Neural cell (in vitro differentiated cells): ENCODE measurements around the gene MYBBP1A.

Experiments used
- POLR2AphosphoS5 ChIP-seq: IDR thresholded peaks from 2 replicates; pipeline ENCODE4 v1.6.1; 2012
- RAD21 ChIP-seq: fragments of 450-650 bp; conservative IDR thresholded peaks from 2 replicates; pipeline ENCODE4 v1.6.1; 2014; ENCODE audit warnings: antibody characterized with exemption, mild to moderate bottlenecking, moderate library complexity
- TAF1 ChIP-seq: IDR thresholded peaks from 2 replicates; pipeline ENCODE4 v1.6.1; 2012; ENCODE audit warnings: low read depth
- TF ChIP-seq, protein P1 (sequence below): fragments of 450-650 bp; IDR thresholded peaks from 2 replicates; pipeline ENCODE4 v1.5.1; 2014; ENCODE audit warnings: antibody characterized with exemption, mild to moderate bottlenecking, moderate library complexity; ENCODE audit not compliant: poor library complexity, severe bottlenecking

DNA sequence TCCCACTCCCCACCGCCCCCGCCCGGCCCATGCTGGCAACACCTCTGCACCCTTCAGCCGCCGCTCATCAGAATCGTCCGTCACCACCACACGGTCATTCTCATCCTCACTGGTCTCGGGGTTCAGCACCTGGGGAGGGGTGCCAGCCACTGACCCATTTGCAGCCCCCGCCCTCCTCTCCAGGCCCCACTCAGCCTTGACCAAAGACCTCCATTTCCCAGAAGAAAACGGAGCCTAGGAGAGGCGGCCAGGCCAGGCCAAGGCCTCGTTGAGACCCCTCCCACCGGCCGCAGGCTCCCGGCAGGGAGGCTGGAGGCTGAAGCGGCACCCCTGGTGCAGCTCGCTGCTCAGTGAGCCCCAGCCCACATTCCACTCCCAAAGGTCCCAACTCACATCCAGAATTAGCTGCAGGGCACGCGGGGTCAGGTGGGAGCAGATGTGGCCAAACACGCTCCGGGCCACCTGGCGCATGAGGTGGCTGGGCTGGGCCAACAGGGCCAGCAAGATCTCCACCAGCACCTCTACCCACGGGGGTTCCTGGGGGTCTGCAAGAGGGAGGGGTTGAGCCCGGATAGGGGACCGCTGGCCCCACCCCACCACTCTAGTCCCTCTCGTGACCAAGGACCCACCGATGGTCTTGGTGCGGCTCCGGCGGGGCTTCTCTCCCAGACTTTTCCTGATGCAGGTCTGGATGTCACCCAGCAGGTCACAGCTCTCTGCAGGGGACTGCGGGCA, 9.8 kb downstream of the MYBBP1A start:
- TF ChIP-seq RAD21 (no peak), POLR2AphosphoS5 (no peak), TAF1 (no peak)
- TF ChIP-seq, protein P1, sequence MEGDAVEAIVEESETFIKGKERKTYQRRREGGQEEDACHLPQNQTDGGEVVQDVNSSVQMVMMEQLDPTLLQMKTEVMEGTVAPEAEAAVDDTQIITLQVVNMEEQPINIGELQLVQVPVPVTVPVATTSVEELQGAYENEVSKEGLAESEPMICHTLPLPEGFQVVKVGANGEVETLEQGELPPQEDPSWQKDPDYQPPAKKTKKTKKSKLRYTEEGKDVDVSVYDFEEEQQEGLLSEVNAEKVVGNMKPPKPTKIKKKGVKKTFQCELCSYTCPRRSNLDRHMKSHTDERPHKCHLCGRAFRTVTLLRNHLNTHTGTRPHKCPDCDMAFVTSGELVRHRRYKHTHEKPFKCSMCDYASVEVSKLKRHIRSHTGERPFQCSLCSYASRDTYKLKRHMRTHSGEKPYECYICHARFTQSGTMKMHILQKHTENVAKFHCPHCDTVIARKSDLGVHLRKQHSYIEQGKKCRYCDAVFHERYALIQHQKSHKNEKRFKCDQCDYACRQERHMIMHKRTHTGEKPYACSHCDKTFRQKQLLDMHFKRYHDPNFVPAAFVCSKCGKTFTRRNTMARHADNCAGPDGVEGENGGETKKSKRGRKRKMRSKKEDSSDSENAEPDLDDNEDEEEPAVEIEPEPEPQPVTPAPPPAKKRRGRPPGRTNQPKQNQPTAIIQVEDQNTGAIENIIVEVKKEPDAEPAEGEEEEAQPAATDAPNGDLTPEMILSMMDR = no peak
